IMR-90 (cell line): ENCODE results near the gene BTRC. TPM values are rescaled to one million over a fixed set of nuclear protein-coding genes. Genes with fewer than 3 reads are reported as not detected.

Experiments used
- ATAC-seq: fragments of 200-7000 bp; cut with Tn5 transposase; 2 replicates; pipeline ENCODE4 v1.9.1; 2020; ENCODE audit warnings: low read depth, mild to moderate bottlenecking, moderate library complexity
- BruUV-seq: library from RNA; stranded (reverse); fragments of 400-500 nt; replicated peaks from 2 replicates; lab custom pipeline; 2021; lab: Mats Ljungman, UMichigan
- CTCF ChIA-PET: fragments of 300-600 bp; formaldehyde crosslinking; extraction: SDS; loops from one replicate; lab custom pipeline; 2021; ENCODE audit warnings: antibody characterized with exemption; lab: Yijun Ruan, JAX
- POLR2A ChIA-PET: fragments of 300-600 bp; sonication (Branson Sonifier 250); formaldehyde crosslinking; loops from one replicate; lab custom pipeline; 2022; ENCODE audit warnings: antibody characterized with exemption; ENCODE audit not compliant: unreplicated experiment; lab: Charles Lee
- DNase-seq: peaks from one replicate; pipeline ENCODE4 v3.0.0; 2013
- H2AFZ ChIP-seq: replicated peaks from 2 replicates; pipeline ENCODE3; 2013; ENCODE audit warnings: low read length, mild to moderate bottlenecking; ENCODE audit not compliant: poor library complexity
- H2AK5ac ChIP-seq: 2 replicates; pipeline ENCODE4 v1.6.1; 2013; ENCODE audit warnings: low read depth, low read length, inconsistent platforms
- H2AK9ac ChIP-seq: replicated peaks from 2 replicates; pipeline ENCODE3; 2013; ENCODE audit warnings: mild to moderate bottlenecking, low read depth, low read length, moderate library complexity; ENCODE audit not compliant: poor library complexity
- H2BK120ac ChIP-seq: 2 replicates; pipeline ENCODE4 v1.6.1; 2013; ENCODE audit warnings: low read depth, low read length, inconsistent platforms
- H2BK15ac ChIP-seq: 3 replicates; pipeline ENCODE4 v1.6.1; 2013; ENCODE audit warnings: low read depth, low read length, inconsistent platforms
- H2BK20ac ChIP-seq: 2 replicates; pipeline ENCODE4 v1.6.1; 2013; ENCODE audit warnings: low read depth, mild to moderate bottlenecking, inconsistent platforms, low read length, moderate library complexity
- H2BK5ac ChIP-seq: 2 replicates; pipeline ENCODE4 v1.6.1; 2013; ENCODE audit warnings: mild to moderate bottlenecking, low read depth, low read length, inconsistent platforms; ENCODE audit not compliant: poor library complexity, severe bottlenecking
- H3K14ac ChIP-seq: replicated peaks from 2 replicates; pipeline ENCODE4 v1.6.1; 2013; ENCODE audit warnings: low read depth, low read length, inconsistent platforms
- H3K18ac ChIP-seq: 2 replicates; pipeline ENCODE4 v1.6.1; 2013; ENCODE audit warnings: low read depth, low read length, control low read depth
- H3K23ac ChIP-seq: 2 replicates; pipeline ENCODE4 v1.6.1; 2013; ENCODE audit warnings: low read depth, low read length, inconsistent platforms
- H3K27ac ChIP-seq: 2 replicates; pipeline ENCODE4 v1.5.1; 2013; ENCODE audit warnings: mild to moderate bottlenecking, control low read depth, low read length; ENCODE audit not compliant: insufficient read depth
- H3K27me3 ChIP-seq: 2 replicates; pipeline ENCODE4 v1.6.1; 2013; ENCODE audit warnings: low read length; ENCODE audit not compliant: control insufficient read depth, insufficient read depth
- H3K36me3 ChIP-seq: 2 replicates; pipeline ENCODE4 v1.6.1; 2013; ENCODE audit warnings: low read length, mixed read lengths; ENCODE audit not compliant: control insufficient read depth, insufficient read depth
- H3K4ac ChIP-seq: 2 replicates; pipeline ENCODE4 v1.6.1; 2013; ENCODE audit warnings: low read depth, low read length, inconsistent platforms
- H3K4me1 ChIP-seq: 2 replicates; pipeline ENCODE4 v1.6.1; 2013; ENCODE audit warnings: low read length, mixed read lengths; ENCODE audit not compliant: control insufficient read depth, insufficient read depth
- H3K4me2 ChIP-seq: 2 replicates; pipeline ENCODE4 v1.6.1; 2013; ENCODE audit warnings: low read depth, mild to moderate bottlenecking, control low read depth, low read length, moderate library complexity
- H3K4me3 ChIP-seq: 2 replicates; pipeline ENCODE4 v1.5.1; 2013; ENCODE audit warnings: low read depth, mild to moderate bottlenecking, control low read depth, low read length, moderate library complexity; ENCODE audit not compliant: insufficient read depth
- H3K56ac ChIP-seq: 2 replicates; pipeline ENCODE4 v1.6.1; 2013; ENCODE audit warnings: low read length, inconsistent platforms; ENCODE audit not compliant: insufficient read depth; ENCODE audit errors: extremely low read depth
- H3K79me1 ChIP-seq, 2 experiments: 2 replicates each; pipeline ENCODE4 v1.6.1; 2013; ENCODE audit warnings: low read length in 2 of 2, inconsistent platforms in 1 of 2, low read depth in 1 of 2
- H3K9ac ChIP-seq: 2 replicates; pipeline ENCODE4 v1.6.1; 2013; ENCODE audit warnings: low read depth, low read length, control low read depth
- H3K9me1 ChIP-seq: 2 replicates; pipeline ENCODE4 v1.6.1; 2013; ENCODE audit warnings: low read length, inconsistent platforms; ENCODE audit not compliant: insufficient read depth
- H3K9me3 ChIP-seq: 2 replicates; pipeline ENCODE4 v1.6.1; 2013; ENCODE audit warnings: low read length; ENCODE audit not compliant: control insufficient read depth, insufficient read depth
- H4K20me1 ChIP-seq: 2 replicates; pipeline ENCODE4 v1.6.1; 2013; ENCODE audit warnings: low read length, inconsistent platforms; ENCODE audit not compliant: insufficient read depth
- H4K5ac ChIP-seq: 2 replicates; pipeline ENCODE4 v1.6.1; 2013; ENCODE audit warnings: mild to moderate bottlenecking, low read depth, low read length, control low read depth
- H4K8ac ChIP-seq, 2 experiments: 2 replicates each; pipeline ENCODE4 v1.6.1; 2013; ENCODE audit warnings: low read depth in 2 of 2, low read length in 2 of 2, control low read depth in 1 of 2, inconsistent platforms in 1 of 2
- H4K91ac ChIP-seq: 2 replicates; pipeline ENCODE4 v1.6.1; 2013; ENCODE audit warnings: low read depth, low read length, inconsistent platforms; ENCODE audit not compliant: insufficient read depth
- BHLHE40 ChIP-seq: fragments of 150-350 bp; IDR thresholded peaks from 2 replicates; pipeline ENCODE4 v1.6.1; 2016; ENCODE audit warnings: mild to moderate bottlenecking, low read depth, low read length
- CEBPB ChIP-seq: IDR thresholded peaks from 2 replicates; pipeline ENCODE4 v1.6.1; 2012; ENCODE audit warnings: low read depth, low read length, improper control_type of control experiment
- CHD1 ChIP-seq: IDR thresholded peaks from 2 replicates; pipeline ENCODE4 v1.6.1; 2012; ENCODE audit warnings: low read depth, low read length, improper control_type of control experiment
- CTCF ChIP-seq: conservative IDR thresholded peaks from 2 replicates; pipeline ENCODE4 v1.5.1; 2012; ENCODE audit warnings: mild to moderate bottlenecking, low read depth, low read length, improper control_type of control experiment
- ELK1 ChIP-seq: fragments of 150-350 bp; IDR thresholded peaks from 2 replicates; pipeline ENCODE4 v1.6.1; 2016; ENCODE audit warnings: low read depth, mild to moderate bottlenecking, low read length, moderate library complexity, borderline replicate concordance
- MAFK ChIP-seq: IDR thresholded peaks from 2 replicates; pipeline ENCODE4 v1.6.1; 2012; ENCODE audit warnings: low read depth, low read length, improper control_type of control experiment
- MAZ ChIP-seq: IDR thresholded peaks from 2 replicates; pipeline ENCODE4 v1.6.1; 2012; ENCODE audit warnings: low read depth, mild to moderate bottlenecking, low read length, improper control_type of control experiment, moderate library complexity, borderline replicate concordance
- MXI1 ChIP-seq: IDR thresholded peaks from 2 replicates; pipeline ENCODE4 v1.6.1; 2012; ENCODE audit warnings: low read depth, mild to moderate bottlenecking, low read length, moderate library complexity, borderline replicate concordance
- NFE2L2 ChIP-seq: fragments of 150-350 bp; IDR thresholded peaks from 2 replicates; pipeline ENCODE4 v1.6.1; 2016; ENCODE audit warnings: low read depth, mild to moderate bottlenecking, low read length
- POLR2A ChIP-seq: IDR thresholded peaks from 2 replicates; pipeline ENCODE4 v1.6.1; 2012; ENCODE audit warnings: mild to moderate bottlenecking, low read depth, low read length
- RAD21 ChIP-seq: IDR thresholded peaks from 2 replicates; pipeline ENCODE4 v1.6.1; 2012; ENCODE audit warnings: low read length, improper control_type of control experiment
- RFX5 ChIP-seq: IDR thresholded peaks from 2 replicates; pipeline ENCODE4 v1.8.0; 2012; ENCODE audit warnings: low read depth, mild to moderate bottlenecking, low read length, moderate library complexity
- SMC3 ChIP-seq: fragments of 150-350 bp; IDR thresholded peaks from 2 replicates; pipeline ENCODE4 v1.6.1; 2016; ENCODE audit warnings: low read depth, mild to moderate bottlenecking, antibody characterized with exemption, low read length, moderate library complexity
- USF2 ChIP-seq: fragments of 150-350 bp; IDR thresholded peaks from 2 replicates; pipeline ENCODE4 v1.6.1; 2017; ENCODE audit warnings: mild to moderate bottlenecking, antibody characterized with exemption, low read length, low read depth
- WGBS, 2 experiments: methylation state at CpG; one replicate each; pipeline versions ENCODE4 v1.1.5 to v1.1.7; 2013; ENCODE audit warnings: missing lambda C conversion rate in 2 of 2; ENCODE audit not compliant: insufficient read length in 1 of 2; ENCODE audit errors: extremely low coverage in 2 of 2; 5-methylcytosine and 5-hydroxymethylcytosine counted together
- dilution Hi-C: fragments of 300-500 bp; cut with HindIII; formaldehyde crosslinking; loops from one replicate; pipeline ENCODE4 v1.14.3; 2018; ENCODE audit warnings: low sequenced_read_pairs; ENCODE audit not compliant: unreplicated experiment
- in situ Hi-C: fragments of 300-500 bp; cut with MboI; formaldehyde crosslinking; loops from 3 replicates; pipeline ENCODE4 v1.14.3; 2019; ENCODE audit warnings: low sequenced_read_pairs, inconsistent platforms, mixed read lengths
- intact Hi-C: fragments of 100-400 bp; cut with micrococcal nuclease; formaldehyde crosslinking; loops from 2 replicates; pipeline ENCODE4 v1.10.0; 2022
- polyA plus RNA-seq, 3 experiments: library from polyadenylated mRNA; depleted of rRNA; stranded (reverse); fragments of >200 nt; gene quantifications; 2 replicates each; pipeline ENCODE4 v1.2.3, GENCODE V29; 2012; ENCODE audit warnings: low replicate concordance in 1 of 3
- total RNA-seq: library from RNA; depleted of rRNA; stranded (reverse); fragments of >200 nt; gene quantifications from 2 replicates; pipeline ENCODE4 v1.2.3, GENCODE V29; 2012

The BTRC gene
- total and polyA plus RNA-seq, 2 of the 4 experiments (the other 2 are of a cell fraction): 7.7 to 8.4 TPM

- dilution Hi-C loops (no loop called here), intact Hi-C loops (loop anchor here (5.0 kb wide), 2 partner anchors 142 to 172 kb away; no protein-coding TSS in a partner anchor), in situ Hi-C loops (loop anchor here (10.0 to 25.0 kb wide), 2 partner anchors 157 to 229 kb away; no protein-coding TSS in a partner anchor)
- Histone ChIP-seq H3K14ac (no peak overlapping the region), H4K20me1 (peaks cover 5% of the 10 kb centered on the region; the same call in 1 of the 2 replicates), H4K8ac (no peak overlapping the region), H3K9ac (no peak overlapping the region), H2AFZ (no peak overlapping the region), H2BK120ac (no peak overlapping the region), H2AK5ac (no peak overlapping the region), H3K4me3 (no peak overlapping the region), H3K4me2 (no peak overlapping the region), H2BK20ac (no peak overlapping the region), H2AK9ac (no peak overlapping the region), H3K4ac (no peak overlapping the region), H3K56ac (no peak overlapping the region), H3K27me3 (no peaks in the 10 kb centered on the region), H2BK5ac (no peak overlapping the region), H4K91ac (no peak overlapping the region), H3K27ac (no peak overlapping the region), H3K9me3 (no peaks in the 10 kb centered on the region), H3K4me1 (no peaks in the 10 kb centered on the region), H3K18ac (no peak overlapping the region), H3K9me1 (no peaks in the 10 kb centered on the region), H4K5ac (no peak overlapping the region), H3K79me1 (peaks cover 5 to 9% of the 10 kb centered on the region in 2 experiments; a peak in 3 of 4 replicates), H3K23ac (no peak overlapping the region), H3K36me3 (no peaks in the 10 kb centered on the region), H2BK15ac (no peak overlapping the region)
- ChIA-PET POLR2A (no interaction called here), CTCF (interaction anchor here (0.6 to 1.6 kb wide), 15 partner anchors 9 to 361 kb away, joined by 3 to 8 read pairs (median 4); no protein-coding TSS in a partner anchor)
- no TSS peak for BruUV-seq
- ATAC-seq (0 out of 2 replicates have a peak, but pooled peaks have one; percentile 53), DNase-seq (peak; percentile 17)
- 100% methylated on average over 1 of the region's 2 CpGs; no CpG with 5 or more reads in 1 of the 2 experiments for WGBS, 2 experiments
- no peak for TF ChIP-seq RFX5
- no peak for TF ChIP-seq BHLHE40
- no peak for TF ChIP-seq POLR2A
- TF ChIP-seq NFE2L2: no peak
- TF ChIP-seq MAFK: no peak
- TF ChIP-seq MXI1: no peak
- TF ChIP-seq CTCF: 0 out of 2 replicates have a peak, but pooled peaks have one; percentile 27
- TF ChIP-seq MAZ: no peak
- TF ChIP-seq SMC3: peak; percentile 32; the same call in 1 of the 2 replicates
- no peak for TF ChIP-seq USF2
- no peak for TF ChIP-seq CHD1
- TF ChIP-seq ELK1: no peak
- no peak for TF ChIP-seq CEBPB
- TF ChIP-seq RAD21: no peak
Measured at GRCh38 chr10:101444058-101444898, 90.3 kb downstream of the BTRC start.
